HG03025 (cell line): ENCODE data around the gene PALLD.
"Not testable (repeated sequence)": the region's sequence is repeated elsewhere in the genome, so short reads cannot be mapped to it uniquely, and the experiment has no call there.

ENCODE experiments used
- ATAC-seq: cut with Tn5 transposase; IDR thresholded peaks from one replicate; pipeline ENCODE4 v1.9.1; 2021; ENCODE audit warnings: mild to moderate bottlenecking, moderate library complexity; ENCODE audit not compliant: unreplicated experiment, low FRiP score

PALLD gene

GRCh38 chr4:168496834-168497233, at the start of gene PALLD:
TSS of gene PALLD (plus strand) at chr4:168497052.
- no peak for ATAC-seq

- not testable (repeated sequence) for ATAC-seq
Measured at GRCh38 chr4:168449063-168449462, 47.8 kb upstream of the PALLD start.

- no peak for ATAC-seq
Measured at GRCh38 chr4:168449719-168450452, 47.0 kb upstream of the PALLD start.

GRCh38 chr4:168451331-168451730, 45.5 kb upstream of the PALLD start:
- ATAC-seq: no peak

GRCh38 chr4:168451744-168452390, 45.0 kb upstream of the PALLD start:
- no peak for ATAC-seq

GRCh38 chr4:168453146-168453545, 43.7 kb upstream of the PALLD start:
- ATAC-seq: no peak

- not testable (repeated sequence) for ATAC-seq
Measured at GRCh38 chr4:168458256-168458655, 38.6 kb upstream of the PALLD start.

GRCh38 chr4:168461821-168462220, 35.0 kb upstream of the PALLD start:
- no peak for ATAC-seq

GRCh38 chr4:168472920-168473319, 23.9 kb upstream of the PALLD start:
- ATAC-seq: no peak

GRCh38 chr4:168474660-168475320, 22.1 kb upstream of the PALLD start:
- no peak for ATAC-seq

- no peak for ATAC-seq
Measured at GRCh38 chr4:168475745-168476144, 21.1 kb upstream of the PALLD start.

GRCh38 chr4:168478868-168479267, 18.0 kb upstream of the PALLD start:
- no peak for ATAC-seq

GRCh38 chr4:168480931-168481611, 15.8 kb upstream of the PALLD start:
- ATAC-seq: no peak

- no peak for ATAC-seq
Measured at GRCh38 chr4:168483811-168484210, 13.0 kb upstream of the PALLD start.

GRCh38 chr4:168484626-168485025, 12.2 kb upstream of the PALLD start:
- no peak for ATAC-seq

GRCh38 chr4:168485156-168485910, 11.5 kb upstream of the PALLD start:
- no peak for ATAC-seq

GRCh38 chr4:168486912-168487281, 10.0 kb upstream of the PALLD start:
- ATAC-seq: no peak

GRCh38 chr4:168487282-168488035, 9.4 kb upstream of the PALLD start:
- no peak for ATAC-seq

GRCh38 chr4:168488869-168489274, 8.0 kb upstream of the PALLD start:
- ATAC-seq: no peak

- ATAC-seq: no peak
Measured at GRCh38 chr4:168489616-168490015, 7.2 kb upstream of the PALLD start.
